ENCODE measurements around the gene DGCR2.
"Not testable (repeated sequence)": the region's sequence is repeated elsewhere in the genome, so short reads cannot be mapped to it uniquely, and the experiment has no call there.

DGCR2 gene

DNA sequence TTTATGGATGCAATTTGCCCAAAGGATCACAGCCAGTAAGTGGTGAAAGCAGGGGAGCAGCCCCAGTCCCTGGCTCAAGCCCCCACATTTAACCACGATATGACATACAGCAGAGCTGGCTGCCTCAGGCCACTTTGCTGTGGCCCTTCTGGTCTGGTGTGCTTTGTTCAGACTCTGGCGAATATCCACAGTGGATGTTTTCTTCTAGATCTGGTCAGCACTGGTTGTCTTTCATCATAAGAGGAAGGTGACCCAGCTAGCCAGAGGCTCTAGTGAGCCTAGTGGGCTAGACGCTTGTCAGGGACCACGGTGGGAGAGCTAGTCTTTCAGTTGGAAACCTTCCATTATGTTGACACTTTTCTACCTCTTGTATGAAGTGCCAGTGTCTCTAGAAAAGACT, 42.5 kb downstream of the DGCR2 start:
- 0 out of 2 replicates have a peak, but pooled peaks cover 4% of the 10 kb centered on the region for H4K20me1 ChIP-seq (ENCODE audit: insufficient read depth, low read length)
- peaks cover 30% of the 10 kb centered on the region for H3K36me3 ChIP-seq (ENCODE audit: insufficient read depth, low read length)
- no peak overlapping the region for H3K9ac ChIP-seq (ENCODE audit: low read depth, low read length)
- DNase-seq: no peak
- no peak overlapping the region for H3K27ac ChIP-seq (ENCODE audit: low read length)
- H3K27me3 ChIP-seq (ENCODE audit: insufficient read depth, low read length, poor library complexity): no peaks in the 10 kb centered on the region
- no peaks in the 10 kb centered on the region for H3K9me3 ChIP-seq (ENCODE audit: insufficient read depth, low read length, severe bottlenecking)
- no peak overlapping the region for H3K4me2 ChIP-seq (ENCODE audit: insufficient read depth, low read length)
- H2AFZ ChIP-seq (ENCODE audit: low read depth, low read length): no peak overlapping the region
- H3K4me3 ChIP-seq (ENCODE audit: low read depth in 1 of 2, low read length in 2 of 2): no peak overlapping the region
- TF ChIP-seq, protein P1, sequence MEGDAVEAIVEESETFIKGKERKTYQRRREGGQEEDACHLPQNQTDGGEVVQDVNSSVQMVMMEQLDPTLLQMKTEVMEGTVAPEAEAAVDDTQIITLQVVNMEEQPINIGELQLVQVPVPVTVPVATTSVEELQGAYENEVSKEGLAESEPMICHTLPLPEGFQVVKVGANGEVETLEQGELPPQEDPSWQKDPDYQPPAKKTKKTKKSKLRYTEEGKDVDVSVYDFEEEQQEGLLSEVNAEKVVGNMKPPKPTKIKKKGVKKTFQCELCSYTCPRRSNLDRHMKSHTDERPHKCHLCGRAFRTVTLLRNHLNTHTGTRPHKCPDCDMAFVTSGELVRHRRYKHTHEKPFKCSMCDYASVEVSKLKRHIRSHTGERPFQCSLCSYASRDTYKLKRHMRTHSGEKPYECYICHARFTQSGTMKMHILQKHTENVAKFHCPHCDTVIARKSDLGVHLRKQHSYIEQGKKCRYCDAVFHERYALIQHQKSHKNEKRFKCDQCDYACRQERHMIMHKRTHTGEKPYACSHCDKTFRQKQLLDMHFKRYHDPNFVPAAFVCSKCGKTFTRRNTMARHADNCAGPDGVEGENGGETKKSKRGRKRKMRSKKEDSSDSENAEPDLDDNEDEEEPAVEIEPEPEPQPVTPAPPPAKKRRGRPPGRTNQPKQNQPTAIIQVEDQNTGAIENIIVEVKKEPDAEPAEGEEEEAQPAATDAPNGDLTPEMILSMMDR (IDR thresholded peaks at IDR 0.05; ENCODE audit: borderline replicate concordance, extremely low read depth, low read length, poor library complexity, severe bottlenecking): no peak
- no peak for TF ChIP-seq EZH2 (IDR thresholded peaks at IDR 0.05; ENCODE audit: borderline replicate concordance, low read depth, low read length, severe bottlenecking)
- ATAC-seq (ENCODE audit: insufficient read depth, low read depth): no peak
- no peaks in the 10 kb centered on the region for H3K4me1 ChIP-seq (ENCODE audit: insufficient read depth, low read length)
- 0 out of 2 replicates have a peak, but pooled peaks cover 2% of the 10 kb centered on the region for H3K79me2 ChIP-seq (ENCODE audit: insufficient read depth, low read length)

DNA sequence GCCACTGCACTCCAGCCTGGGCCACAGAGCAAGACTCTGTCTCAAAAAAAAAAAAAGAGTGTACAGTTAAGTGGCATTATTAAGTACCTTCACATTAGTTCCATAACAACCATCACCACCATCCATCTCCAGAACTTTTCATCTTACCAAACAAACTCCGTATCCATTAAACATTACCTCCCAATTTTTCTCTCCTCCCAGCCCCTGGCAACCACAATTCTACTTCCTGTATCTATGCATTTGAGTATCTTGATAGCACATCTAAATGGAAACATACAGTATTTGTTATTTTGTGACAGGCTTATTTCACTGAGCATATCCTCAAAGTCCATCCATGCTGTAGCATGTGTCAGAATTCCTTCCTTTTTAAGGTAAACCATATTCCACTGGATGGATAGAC, 46.8 kb downstream of the DGCR2 start:
- no peaks in the 10 kb centered on the region for H3K4me1 ChIP-seq (ENCODE audit: insufficient read depth, low read length)
- no peaks in the 10 kb centered on the region for H3K27me3 ChIP-seq (ENCODE audit: insufficient read depth, low read length, poor library complexity)
- peaks cover 29% of the 10 kb centered on the region for H3K36me3 ChIP-seq (ENCODE audit: insufficient read depth, low read length)
- no peak for DNase-seq
- peaks cover 6% of the 10 kb centered on the region; the same call in 1 of the 2 replicates for H4K20me1 ChIP-seq (ENCODE audit: insufficient read depth, low read length)
- H3K4me3 ChIP-seq (ENCODE audit: low read depth in 1 of 2, low read length in 2 of 2): no peak overlapping the region
- H3K79me2 ChIP-seq (ENCODE audit: insufficient read depth, low read length): peaks cover 15% of the 10 kb centered on the region
- H3K27ac ChIP-seq (ENCODE audit: low read length): no peak overlapping the region
- ATAC-seq (ENCODE audit: insufficient read depth, low read depth): no peak
- TF ChIP-seq EZH2 (IDR thresholded peaks at IDR 0.05; ENCODE audit: borderline replicate concordance, low read depth, low read length, severe bottlenecking): no peak
- TF ChIP-seq, protein P1 (IDR thresholded peaks at IDR 0.05; ENCODE audit: borderline replicate concordance, extremely low read depth, low read length, poor library complexity, severe bottlenecking): no peak
- H3K4me2 ChIP-seq (ENCODE audit: insufficient read depth, low read length): no peak overlapping the region
- no peaks in the 10 kb centered on the region for H3K9me3 ChIP-seq (ENCODE audit: insufficient read depth, low read length, severe bottlenecking)
- H2AFZ ChIP-seq (ENCODE audit: low read depth, low read length): no peak overlapping the region
- no peak overlapping the region for H3K9ac ChIP-seq (ENCODE audit: low read depth, low read length)

DNA sequence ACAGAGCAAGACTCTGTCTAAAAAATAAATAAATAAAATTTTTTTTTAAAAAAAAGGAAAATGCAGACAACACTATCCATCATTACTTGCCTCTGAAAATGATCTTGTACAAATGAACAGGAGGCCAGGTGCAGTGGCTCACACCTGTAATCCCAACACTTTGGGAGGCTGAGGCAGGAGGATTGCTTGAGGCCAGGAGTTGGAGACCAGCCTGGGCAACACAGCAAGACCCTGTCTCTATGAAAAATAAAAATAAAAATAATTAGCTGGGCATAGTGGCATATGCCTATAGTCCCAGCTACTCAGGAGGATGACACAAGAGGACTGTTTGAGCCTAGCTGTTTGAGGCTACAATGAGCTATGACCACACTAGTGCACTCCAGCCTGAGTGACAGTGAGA, 49.4 kb downstream of the DGCR2 start:
- not testable (repeated sequence) for H2AFZ ChIP-seq (ENCODE audit: low read depth, low read length); DNase-seq; H3K27me3 ChIP-seq (ENCODE audit: insufficient read depth, low read length, poor library complexity); H3K27ac ChIP-seq (ENCODE audit: low read length); H3K4me2 ChIP-seq (ENCODE audit: insufficient read depth, low read length); H3K9me3 ChIP-seq (ENCODE audit: insufficient read depth, low read length, severe bottlenecking); H3K4me1 ChIP-seq (ENCODE audit: insufficient read depth, low read length); ATAC-seq (ENCODE audit: insufficient read depth, low read depth); H3K4me3 ChIP-seq (ENCODE audit: low read depth in 1 of 2, low read length in 2 of 2); H3K9ac ChIP-seq (ENCODE audit: low read depth, low read length)
- peaks cover 19% of the 10 kb centered on the region; the same call in 1 of the 2 replicates for H4K20me1 ChIP-seq (ENCODE audit: insufficient read depth, low read length)
- H3K79me2 ChIP-seq (ENCODE audit: insufficient read depth, low read length): peaks cover 15% of the 10 kb centered on the region
- peaks cover 34% of the 10 kb centered on the region for H3K36me3 ChIP-seq (ENCODE audit: insufficient read depth, low read length)

DNA sequence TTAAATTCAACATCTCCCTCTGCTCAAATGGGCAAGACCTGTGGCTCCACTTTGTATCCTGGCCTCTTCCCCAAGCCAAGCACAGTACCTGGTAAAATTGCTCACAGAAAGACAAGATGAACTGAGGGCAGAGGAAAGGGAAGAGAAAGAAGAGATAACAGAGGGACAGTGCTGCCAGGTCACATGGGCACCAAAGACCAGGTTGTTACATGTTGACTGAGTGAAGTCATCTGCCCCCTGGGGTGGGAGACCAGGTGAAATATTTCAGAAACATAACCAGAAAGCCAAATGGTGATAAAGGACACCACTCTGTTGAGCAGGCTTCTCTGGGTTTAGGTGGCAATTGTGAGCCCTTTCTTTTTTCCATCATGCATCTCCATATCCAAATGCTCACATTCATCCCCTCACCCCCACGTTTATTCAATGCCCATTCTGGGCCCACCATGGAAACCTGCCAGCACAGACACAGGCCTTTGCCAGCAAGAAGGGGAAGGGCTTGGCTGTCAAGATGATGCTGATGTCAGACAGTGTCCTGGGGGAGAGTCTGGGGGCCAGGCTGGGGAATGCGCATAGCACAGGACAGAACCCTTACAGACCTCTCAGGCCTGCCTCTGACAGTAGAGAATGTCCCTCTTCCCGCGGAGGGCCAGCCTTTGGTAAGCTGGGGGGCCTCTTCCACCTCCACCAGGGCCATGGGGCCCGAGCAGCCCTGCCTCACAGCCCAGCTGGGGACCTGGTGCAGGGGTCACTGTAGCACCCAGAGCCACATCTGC, 51.6 kb downstream of the DGCR2 start:
- DNase-seq: no peak
- no peak for ATAC-seq (ENCODE audit: insufficient read depth, low read depth)
- H3K4me1 ChIP-seq (ENCODE audit: insufficient read depth, low read length): no peaks in the 10 kb centered on the region
- H3K27me3 ChIP-seq (ENCODE audit: insufficient read depth, low read length, poor library complexity): no peaks in the 10 kb centered on the region
- H3K9me3 ChIP-seq (ENCODE audit: insufficient read depth, low read length, severe bottlenecking): no peaks in the 10 kb centered on the region
- H4K20me1 ChIP-seq (ENCODE audit: insufficient read depth, low read length): peaks cover 29% of the 10 kb centered on the region; the same call in 1 of the 2 replicates
- H3K9ac ChIP-seq (ENCODE audit: low read depth, low read length): no peak overlapping the region
- no peak overlapping the region for H3K4me3 ChIP-seq (ENCODE audit: low read depth in 1 of 2, low read length in 2 of 2)
- no peak overlapping the region for H3K27ac ChIP-seq (ENCODE audit: low read length)
- no peak overlapping the region for H2AFZ ChIP-seq (ENCODE audit: low read depth, low read length)
- TF ChIP-seq, protein P1 (IDR thresholded peaks at IDR 0.05; ENCODE audit: borderline replicate concordance, extremely low read depth, low read length, poor library complexity, severe bottlenecking): no peak
- TF ChIP-seq EZH2 (IDR thresholded peaks at IDR 0.05; ENCODE audit: borderline replicate concordance, low read depth, low read length, severe bottlenecking): no peak
- no peak overlapping the region for H3K4me2 ChIP-seq (ENCODE audit: insufficient read depth, low read length)
- H3K79me2 ChIP-seq (ENCODE audit: insufficient read depth, low read length): peaks cover 15% of the 10 kb centered on the region
- peaks cover 52% of the 10 kb centered on the region for H3K36me3 ChIP-seq (ENCODE audit: insufficient read depth, low read length)

Measured in DND-41 (cell line).